KG1 (cell line): Measurements from ENCODE around the gene THAP5.

Source experiments
- DNase-seq: peaks from one replicate; lab custom pipeline; 2025; lab: John Stamatoyannopoulos, UW

THAP5 gene, protein sequence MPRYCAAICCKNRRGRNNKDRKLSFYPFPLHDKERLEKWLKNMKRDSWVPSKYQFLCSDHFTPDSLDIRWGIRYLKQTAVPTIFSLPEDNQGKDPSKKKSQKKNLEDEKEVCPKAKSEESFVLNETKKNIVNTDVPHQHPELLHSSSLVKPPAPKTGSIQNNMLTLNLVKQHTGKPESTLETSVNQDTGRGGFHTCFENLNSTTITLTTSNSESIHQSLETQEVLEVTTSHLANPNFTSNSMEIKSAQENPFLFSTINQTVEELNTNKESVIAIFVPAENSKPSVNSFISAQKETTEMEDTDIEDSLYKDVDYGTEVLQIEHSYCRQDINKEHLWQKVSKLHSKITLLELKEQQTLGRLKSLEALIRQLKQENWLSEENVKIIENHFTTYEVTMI

DNA sequence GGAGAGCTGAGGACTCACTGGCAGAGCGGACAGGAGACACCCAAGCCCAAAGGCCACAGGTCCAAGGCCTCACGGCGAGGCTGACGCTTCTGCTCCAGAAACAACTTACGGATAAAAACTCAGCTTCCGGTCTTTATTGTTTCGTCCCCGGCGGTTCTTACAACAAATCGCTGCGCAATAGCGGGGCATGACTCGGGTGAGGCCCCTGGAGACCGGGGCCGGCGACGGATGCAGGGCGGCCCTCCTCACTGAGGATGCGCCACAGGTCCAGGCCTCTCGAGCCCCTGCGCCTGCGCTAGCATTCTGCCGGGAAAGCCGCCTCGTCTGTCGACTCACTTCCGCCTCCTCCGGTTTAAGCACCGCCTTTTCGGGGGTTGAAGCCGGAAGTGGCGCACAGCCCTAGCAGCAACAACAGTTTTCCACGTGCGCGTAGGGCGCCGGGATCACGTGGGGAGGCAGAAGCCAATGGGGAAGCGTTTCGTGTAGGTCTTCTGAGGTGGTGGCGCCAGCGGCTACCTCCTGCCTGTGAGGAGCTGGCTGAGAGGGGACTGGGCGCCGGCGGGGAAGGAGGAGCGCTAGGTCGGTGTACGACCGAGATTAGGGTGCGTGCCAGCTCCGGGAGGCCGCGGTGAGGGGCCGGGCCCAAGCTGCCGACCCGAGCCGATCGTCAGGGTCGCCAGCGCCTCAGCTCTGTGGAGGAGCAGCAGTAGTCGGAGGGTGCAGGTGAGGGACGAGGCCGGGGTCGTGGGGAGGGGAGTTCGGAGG, at the start of gene THAP5, which contains the start of gene DNAJB9:
THAP5 (minus strand) TSS at position 326 of the 765 bp plus-strand sequence; CDS start at position 189, 137 bp downstream.
DNAJB9 (plus strand) TSS at position 494 of the 765 bp plus-strand sequence. CDS start 1,853 bp downstream, outside the sequence.
- DNase-seq, result peak; percentile 74

DNA sequence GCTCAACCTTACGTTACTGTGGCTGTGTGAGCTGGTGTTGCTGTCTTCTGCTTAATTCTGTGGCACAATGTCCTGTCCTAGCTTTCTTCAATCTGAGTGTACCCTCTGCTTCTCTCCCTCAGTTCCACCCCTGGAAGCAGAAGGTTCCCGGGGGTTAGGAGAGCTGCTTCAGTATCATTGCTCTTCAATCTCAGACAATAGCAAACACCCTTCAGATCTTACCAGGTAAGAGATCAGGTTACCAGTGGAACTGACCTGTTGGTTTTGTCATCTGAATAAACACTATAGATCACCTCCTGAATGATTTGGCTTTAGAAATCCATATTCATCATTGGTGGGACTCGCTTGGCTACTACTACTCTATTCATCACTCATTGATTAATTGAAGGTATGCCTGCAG, 48.5 kb upstream of the THAP5 start:
- DNase-seq, result no peak

GRCh38 chr7:108614896-108615295, 45.4 kb upstream of the THAP5 start:
- DNase-seq, result no peak

DNA sequence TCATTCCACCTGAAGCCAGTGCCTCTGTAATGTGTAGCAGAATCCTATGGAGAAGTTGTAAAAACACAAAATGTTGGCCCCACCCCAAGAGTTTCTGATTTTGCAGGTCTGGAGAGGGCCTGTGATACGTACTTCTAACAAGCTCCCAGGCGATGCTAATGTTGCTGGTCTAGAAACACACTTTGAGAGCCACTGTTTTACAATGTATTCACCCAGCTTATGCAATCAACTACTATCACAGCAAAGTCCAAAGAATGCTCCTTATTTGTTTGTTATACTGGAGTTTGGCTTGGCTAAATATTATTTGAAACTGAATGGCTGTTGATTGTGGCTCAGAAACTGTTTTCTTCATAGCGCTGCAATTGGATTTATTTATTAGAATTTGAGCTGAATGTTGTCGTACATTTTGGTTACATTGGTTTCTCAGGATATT, 44.5 kb upstream of the THAP5 start:
- DNase-seq, result no peak

GRCh38 chr7:108613147-108613948, 43.8 kb upstream of the THAP5 start:
- peak; percentile 25 for DNase-seq

DNA sequence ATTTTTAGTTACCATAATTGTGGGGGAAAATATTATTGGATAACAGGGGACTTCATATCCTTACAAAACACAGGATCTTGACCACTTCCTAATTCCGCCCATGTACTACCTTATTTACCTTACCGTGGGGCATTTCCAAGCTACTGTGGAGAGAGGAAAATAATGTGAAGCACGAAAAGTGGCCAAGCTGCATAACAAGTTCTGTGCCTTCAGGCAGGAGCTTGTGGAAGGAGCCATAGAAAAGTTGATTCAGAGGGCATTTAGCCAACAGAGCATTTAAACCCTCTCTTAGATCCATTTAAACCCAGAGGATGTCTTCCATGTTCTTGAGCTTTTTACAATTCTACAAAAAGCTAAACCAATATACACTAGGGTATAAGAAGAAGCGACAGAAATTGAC, 41.8 kb upstream of the THAP5 start:
- DNase-seq, result no peak

GRCh38 chr7:108609643-108610042, 40.1 kb upstream of the THAP5 start:
- DNase-seq, result no peak

GRCh38 chr7:108605559-108606201, 36.2 kb upstream of the THAP5 start:
- DNase-seq, result no peak

DNA sequence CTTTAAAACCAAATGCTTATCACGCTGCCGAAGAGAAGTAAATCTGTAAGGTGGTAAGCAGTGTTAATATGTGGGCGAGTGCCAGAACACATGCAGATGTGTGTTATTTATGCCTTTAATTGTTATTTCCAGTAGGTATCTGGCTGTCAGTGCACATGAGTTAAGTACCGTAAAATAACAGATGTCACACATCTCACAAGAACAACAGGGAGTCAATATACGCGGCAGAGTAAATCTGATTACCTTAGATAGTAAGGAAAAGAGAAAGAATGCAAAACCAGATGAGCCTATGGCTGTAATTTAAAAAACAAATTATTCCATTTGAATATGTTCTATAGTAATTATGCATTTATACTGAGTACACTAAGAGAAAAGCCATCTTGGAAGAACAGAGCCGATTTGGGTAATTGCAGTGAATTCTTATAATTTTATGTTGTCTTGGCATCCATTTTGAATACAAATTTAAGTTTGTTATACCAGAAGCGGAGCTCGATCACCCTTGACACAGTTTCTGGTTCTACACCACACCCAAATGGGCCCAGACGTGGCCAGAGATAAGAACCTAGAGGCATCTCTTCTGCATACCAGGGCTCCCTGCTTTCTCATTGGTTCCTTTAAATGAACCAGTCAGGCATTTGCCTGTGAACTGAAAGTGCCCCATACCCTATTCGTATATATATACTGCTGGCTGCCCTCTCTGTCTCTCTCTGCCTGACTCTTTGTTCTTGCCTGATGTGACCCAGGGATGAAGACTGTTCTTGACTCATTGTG, 35.0 kb upstream of the THAP5 start:
- no peak for DNase-seq

GRCh38 chr7:108603656-108604306, 34.3 kb upstream of the THAP5 start:
- no peak for DNase-seq

GRCh38 chr7:108600399-108600798, 30.9 kb upstream of the THAP5 start:
- DNase-seq, result no peak

GRCh38 chr7:108598914-108599580, 29.5 kb upstream of the THAP5 start:
- no peak for DNase-seq

GRCh38 chr7:108598153-108598552, 28.6 kb upstream of the THAP5 start:
- no peak for DNase-seq

- no peak for DNase-seq
These were observed 27.1 kb upstream of the THAP5 start for GRCh38 chr7:108596560-108596959.

DNA sequence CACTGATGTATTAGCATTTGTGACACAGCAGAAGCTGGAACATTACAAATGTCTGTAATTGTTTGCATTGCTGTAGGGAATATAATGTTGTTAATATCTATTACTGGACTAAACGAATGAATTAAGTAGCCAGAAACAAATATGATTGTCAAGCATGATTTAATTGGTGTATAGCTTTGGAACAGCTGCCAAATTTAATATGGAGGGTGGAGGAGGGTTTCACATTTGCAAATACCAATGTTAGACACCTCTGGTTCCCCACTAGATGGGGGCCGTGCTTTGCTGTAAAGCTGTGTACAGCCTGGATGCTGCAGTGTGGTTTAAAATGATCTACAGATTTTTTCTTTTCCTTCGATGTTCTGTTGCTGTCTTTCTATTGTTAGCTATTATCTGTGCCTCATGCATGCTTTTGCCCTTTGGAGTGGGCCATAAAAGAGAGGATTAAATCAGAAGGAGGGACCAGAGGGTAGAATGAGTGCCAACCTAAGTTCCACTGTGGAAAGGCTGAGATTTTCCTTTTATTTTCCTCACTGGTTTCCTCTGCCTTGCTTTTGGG, 23.2 kb upstream of the THAP5 start:
- DNase-seq, result no peak

DNA sequence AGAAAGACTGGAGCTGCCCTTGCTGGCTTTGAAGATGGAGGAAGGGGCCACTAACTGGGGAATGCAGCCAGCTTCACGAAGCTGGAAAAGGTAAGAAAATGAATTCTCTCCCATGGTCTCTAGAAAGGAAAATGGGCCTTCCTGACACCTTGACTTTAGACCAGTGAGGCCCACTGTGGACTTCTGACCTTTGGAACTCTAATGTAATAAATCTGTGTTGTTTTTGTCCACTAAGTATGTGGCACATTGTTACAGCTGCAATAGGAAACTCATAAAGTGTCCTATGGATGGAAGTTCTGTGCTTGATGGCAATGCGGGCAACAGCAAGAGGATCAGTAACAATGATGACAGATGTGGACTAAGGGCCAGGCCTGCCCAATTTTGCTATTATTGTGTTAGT, 21.1 kb upstream of the THAP5 start:
- DNase-seq, result no peak

DNA sequence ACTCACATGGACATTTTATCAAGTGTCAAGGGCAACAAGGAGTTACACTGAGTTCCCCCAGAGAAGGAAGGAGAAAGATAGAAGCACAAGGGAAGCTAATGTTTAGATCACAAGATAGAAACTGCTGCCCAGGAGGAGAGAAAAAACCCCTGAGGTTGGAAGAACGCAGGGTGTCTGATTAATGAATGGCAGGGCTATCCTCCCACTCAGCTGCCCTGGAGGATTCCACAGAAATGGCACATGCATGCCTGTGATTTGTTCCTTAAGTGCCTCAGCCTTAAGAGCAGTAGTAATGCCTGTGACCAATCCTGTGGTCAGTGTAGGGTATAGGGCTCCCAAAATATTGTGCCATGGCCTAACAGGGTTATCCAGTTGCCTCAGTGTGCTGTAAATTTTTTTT, 20.4 kb upstream of the THAP5 start:
- no peak for DNase-seq

DNA sequence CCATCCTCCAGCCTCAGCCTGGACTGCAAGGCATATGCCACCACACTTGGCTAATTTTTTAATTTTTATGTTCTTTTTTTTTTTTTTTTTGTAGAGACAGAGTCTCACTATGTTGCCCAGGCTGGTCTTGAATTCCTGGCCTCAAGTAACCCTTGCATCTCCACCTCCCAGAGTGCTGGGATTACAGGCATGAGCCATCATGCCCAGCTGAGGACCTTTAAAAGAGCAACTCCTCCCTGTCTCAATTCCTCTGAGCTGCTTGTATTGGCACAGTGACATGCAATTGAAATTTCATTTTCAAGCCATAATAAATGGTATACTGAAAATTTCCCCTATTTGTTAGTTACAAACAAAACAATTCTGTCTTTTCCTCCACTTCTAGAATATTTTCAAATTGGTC, 19.7 kb upstream of the THAP5 start:
- DNase-seq, result no peak

DNA sequence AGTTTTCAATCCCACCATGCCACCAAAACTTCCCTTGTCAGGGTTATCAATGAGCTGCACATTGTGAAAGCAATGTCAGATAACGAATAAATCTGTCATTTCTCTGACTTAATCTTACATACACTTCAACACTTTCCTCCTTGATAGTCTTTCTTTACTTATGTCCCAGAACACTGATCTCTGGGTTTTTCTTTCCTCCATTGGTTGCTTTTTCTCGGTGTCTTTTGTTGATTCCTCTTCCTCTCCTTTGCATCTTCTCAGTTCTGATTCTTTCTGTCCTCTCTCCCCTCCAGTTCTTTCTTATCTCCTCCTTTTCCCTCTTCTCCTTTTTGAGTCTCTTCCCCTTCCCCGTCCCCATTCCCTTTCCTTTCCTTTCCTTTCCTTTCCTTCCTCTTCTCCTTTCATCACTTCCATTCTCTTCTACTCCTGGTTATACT, 16.8 kb upstream of the THAP5 start:
- DNase-seq, result no peak

DNA sequence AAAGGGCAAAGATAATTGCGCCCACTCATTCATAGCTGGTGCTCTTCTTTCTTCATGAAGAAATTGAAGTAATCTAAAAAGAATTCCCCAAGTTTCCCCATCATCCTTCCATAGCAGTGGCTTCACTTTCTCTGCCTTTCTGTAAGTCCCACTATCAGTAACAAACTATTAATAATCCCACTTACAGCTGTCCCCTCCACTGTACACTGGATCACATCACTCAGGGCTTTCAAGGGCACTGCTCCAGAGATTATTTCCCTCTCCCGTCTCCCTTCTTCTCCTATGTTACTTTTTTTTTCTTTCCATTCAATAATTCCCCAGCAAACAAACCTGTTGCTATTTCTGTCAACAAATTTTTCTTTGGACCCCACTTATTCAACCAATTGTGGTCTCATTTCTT, 16.3 kb upstream of the THAP5 start:
- DNase-seq, result no peak
